MM.1S (cell line): ENCODE data around the gene FYN.

Experiments
- CTCF ChIP-seq: fragments of 300-600 bp; sonication (generic); IDR thresholded peaks from 2 replicates; pipeline ENCODE4 v1.5.1; 2016; ENCODE audit warnings: antibody characterized with exemption, low read length, mixed read lengths
- EZH2 ChIP-seq: fragments of 300-600 bp; sonication (generic); optimal IDR thresholded peaks from 2 replicates; pipeline ENCODE3; 2017; ENCODE audit warnings: low read depth, mild to moderate bottlenecking, antibody characterized with exemption, low read length, mixed read lengths

- TF ChIP-seq CTCF = no peak
- TF ChIP-seq EZH2 = no peak
Measured at GRCh38 chr6:111739257-111739696, 134.0 kb downstream of the FYN start.
